K562 (cell line): ENCODE results near the gene RPL28. TPM values are rescaled to one million over a fixed set of nuclear protein-coding genes. Genes with fewer than 3 reads are reported as not detected.

Experiments
- ATAC-seq: fragments of 200-7000 bp; cut with Tn5 transposase; 3 replicates; pipeline ENCODE4 v1.9.1; 2020; ENCODE audit warnings: moderate library complexity
- BruUV-seq: library from RNA; stranded (reverse); fragments of 400-500 nt; replicated peaks from 2 replicates; lab custom pipeline; 2021; lab: Mats Ljungman, UMichigan
- CTCF ChIA-PET: fragments of 300-600 bp; formaldehyde crosslinking; extraction: SDS; loops from one replicate; lab custom pipeline; 2021; ENCODE audit warnings: low intra/inter-chr PET ratio; lab: Yijun Ruan, JAX
- POLR2A ChIA-PET: fragments of 300-600, 350-650 bp; sonication (Branson Sonifier 250); formaldehyde crosslinking; extraction: SDS; loops from one replicate; lab custom pipeline; 2021; ENCODE audit warnings: antibody characterized with exemption, inconsistent platforms; lab: Yijun Ruan, JAX
- DNase-seq, 4 experiments: peaks; one replicate each; pipeline versions ENCODE4 v3.0.0 to v3.0.0-alpha.2; 2011 to 2018; ENCODE audit warnings: low spot score in 3 of 4, mixed read lengths in 3 of 4; ENCODE audit errors: extremely low read depth in 1 of 4
- FAIRE-seq: peaks from 2 replicates; lab custom pipeline; 2011; peaks lifted over from hg19 to GRCh38; lab: Jason Lieb, UNC
- H2AFZ ChIP-seq: 2 replicates; pipeline ENCODE4 v1.6.0; 2011; ENCODE audit warnings: low read depth, low read length, control low read depth, inconsistent platforms
- H3K27ac ChIP-seq: fragments of 200-600 bp; 3 replicates; pipeline ENCODE4 v1.8.0; 2011; ENCODE audit warnings: low read depth, mild to moderate bottlenecking, control low read depth, inconsistent platforms, low read length, moderate library complexity, mixed read lengths; ENCODE audit errors: extremely low read depth
- H3K27me3 ChIP-seq, 2 experiments: fragments of 300-600 bp in 1 of 2; 2 replicates in 1 of 2; 3 replicates in 1 of 2; pipeline versions ENCODE4 v1.6.0 to v1.8.0; 2011; ENCODE audit warnings: inconsistent platforms in 2 of 2, low read length in 2 of 2, mild to moderate bottlenecking in 1 of 2, mixed read lengths in 1 of 2, moderate library complexity in 1 of 2; ENCODE audit not compliant: control insufficient read depth in 2 of 2, insufficient read depth in 2 of 2
- H3K36me3 ChIP-seq: fragments of 300-600 bp; 3 replicates; pipeline ENCODE4 v1.8.0; 2011; ENCODE audit warnings: mild to moderate bottlenecking, low read length, inconsistent platforms; ENCODE audit not compliant: control insufficient read depth, insufficient read depth
- H3K4me1 ChIP-seq, 2 experiments: fragments of 200-600 bp in 1 of 2; replicated peaks in 1 of 2; 2 replicates in 1 of 2; 3 replicates in 1 of 2; pipeline versions ENCODE4 v1.5.1 to v1.8.0; 2011; ENCODE audit warnings: inconsistent platforms in 2 of 2, low read length in 2 of 2, mild to moderate bottlenecking in 1 of 2, mixed read lengths in 1 of 2, moderate library complexity in 1 of 2; ENCODE audit not compliant: control insufficient read depth in 2 of 2, insufficient read depth in 2 of 2
- H3K4me2 ChIP-seq: 2 replicates; pipeline ENCODE4 v1.6.1; 2011; ENCODE audit warnings: low read length, control low read depth, inconsistent platforms, mixed read lengths; ENCODE audit not compliant: insufficient read depth
- H3K4me3 ChIP-seq: fragments of 200-600 bp; sonication (generic), shearing (Covaris generic); 2 replicates; pipeline ENCODE4 v1.5.1; 2016; ENCODE audit warnings: control low read depth, inconsistent platforms
- H3K79me2 ChIP-seq: fragments of 200-600 bp; 3 replicates; pipeline ENCODE4 v1.8.0; 2011; ENCODE audit warnings: low read length, inconsistent platforms; ENCODE audit not compliant: control insufficient read depth, insufficient read depth
- H3K9ac ChIP-seq, 2 experiments: 2 replicates each; pipeline versions ENCODE4 v1.6.0 to v1.6.1; 2011; ENCODE audit warnings: low read depth in 2 of 2, low read length in 2 of 2, control low read depth in 1 of 2, inconsistent platforms in 1 of 2, mild to moderate bottlenecking in 1 of 2, mixed read lengths in 1 of 2; ENCODE audit not compliant: insufficient read depth in 1 of 2
- H3K9me1 ChIP-seq: one replicate; pipeline ENCODE4 v1.6.0; 2011; ENCODE audit warnings: inconsistent platforms, mild to moderate bottlenecking, low read length, moderate library complexity; ENCODE audit not compliant: control insufficient read depth, insufficient read depth
- H3K9me3 ChIP-seq: replicated peaks from 2 replicates; pipeline ENCODE4 v1.5.1; 2011; ENCODE audit warnings: low read depth, low read length, inconsistent platforms; ENCODE audit not compliant: control insufficient read depth, insufficient read depth
- H4K20me1 ChIP-seq: replicated peaks from 2 replicates; pipeline ENCODE4 v1.6.1; 2011; ENCODE audit warnings: low read length, inconsistent platforms, mixed read lengths; ENCODE audit not compliant: control insufficient read depth, insufficient read depth
- ADNP ChIP-seq: fragments of 200-800 bp; sonication (Bioruptor generic); IDR thresholded peaks from 2 replicates; pipeline ENCODE4 v1.6.1; 2016; ENCODE audit warnings: missing genetic modification characterization, missing compliant biosample characterization
- BRD4 ChIP-seq: fragments of 200-600 bp; sonication (generic); IDR thresholded peaks from 2 replicates; pipeline ENCODE4 v1.6.1; 2017; ENCODE audit warnings: inconsistent platforms
- BRD9 ChIP-seq: fragments of 450-650 bp; IDR thresholded peaks from 2 replicates; pipeline ENCODE4 v1.6.1; 2018; ENCODE audit warnings: low read depth; ENCODE audit not compliant: partially characterized antibody
- CSDE1 ChIP-seq, 2 experiments: fragments of 450-650 bp; IDR thresholded peaks; 2 replicates each; pipeline ENCODE4 v1.6.1; 2016; ENCODE audit warnings: mild to moderate bottlenecking in 1 of 2
- EHMT2 ChIP-seq: fragments of 450-650 bp; IDR thresholded peaks from 2 replicates; pipeline ENCODE4 v1.6.1; 2018; ENCODE audit warnings: antibody characterized with exemption
- HEY1 ChIP-seq: fragments of 250-450 bp; sonication (Bioruptor Pico); IDR thresholded peaks from 2 replicates; pipeline ENCODE4 v1.5.0; 2020; ENCODE audit warnings: mild to moderate bottlenecking, moderate library complexity, borderline replicate concordance
- HLTF ChIP-seq: fragments of 450-650 bp; IDR thresholded peaks from 2 replicates; pipeline ENCODE4 v1.6.1; 2016
- HNRNPL ChIP-seq: fragments of 200-400 bp; formaldehyde crosslinking; IDR thresholded peaks from 2 replicates; pipeline ENCODE4 v1.6.1; 2017; ENCODE audit warnings: low read depth, mild to moderate bottlenecking, low read length
- PHF20 ChIP-seq: fragments of 450-650 bp; IDR thresholded peaks from 2 replicates; pipeline ENCODE4 v1.6.1; 2018; ENCODE audit not compliant: partially characterized antibody
- POLR3G ChIP-seq: IDR thresholded peaks from 2 replicates; pipeline ENCODE4 v1.6.1; 2011; ENCODE audit not compliant: insufficient read length, insufficient replicate concordance; ENCODE audit errors: extremely low read depth
- TSC22D4 ChIP-seq: fragments of 450-650 bp; IDR thresholded peaks from 2 replicates; pipeline ENCODE4 v1.6.1; 2016; ENCODE audit warnings: missing genetic modification characterization, missing biosample characterization, control low read depth
- ZNF121 ChIP-seq: sonication (generic); formaldehyde crosslinking; conservative IDR thresholded peaks from 2 replicates; pipeline ENCODE4 v1.8.0; 2022; ENCODE audit warnings: missing genetic modification reagents
- WGBS: fragments of 100-300 bp; shearing (Covaris generic); methylation state at CpG from one replicate; pipeline ENCODE4 v1.1.6; 2016; ENCODE audit warnings: low coverage, mixed read lengths; ENCODE audit not compliant: insufficient coverage; ENCODE audit errors: missing lambda C conversion rate; 5-methylcytosine and 5-hydroxymethylcytosine counted together
- in situ Hi-C: fragments of 300-500 bp; cut with MboI; formaldehyde crosslinking; loops from 4 replicates; pipeline ENCODE4 v1.15.0; 2018; ENCODE audit warnings: inconsistent platforms, mixed read lengths
- intact Hi-C: fragments of 100-400 bp; cut with micrococcal nuclease; formaldehyde crosslinking; loops from 2 replicates; pipeline ENCODE4 v1.14.2; 2022
- polyA plus RNA-seq, 8 experiments: library from polyadenylated mRNA; depleted of rRNA in 4 of 8; stranded (reverse) in 5 of 8; unstranded in 3 of 8; fragments of >200 nt; fragmentation: Nextera tagmentation in 2 of 8; fragmentation: Illumina TruSeq in 1 of 8; extraction: Ambion mirVana in 2 of 8; extraction: Trizol in 1 of 8; gene quantifications; 2 replicates each; pipeline versions ENCODE4 v1.2.1 to v1.2.3, GENCODE V29; 2011 to 2014; ENCODE audit warnings: inconsistent platforms in 1 of 8, missing spikeins in 1 of 8
- total RNA-seq, 7 experiments: library from RNA; depleted of rRNA in 6 of 7; stranded (reverse); fragments of >200 nt in 6 of 7; fragmentation: Illumina TruSeq in 2 of 7; extraction: Trizol in 2 of 7; gene quantifications; 2 replicates each; pipeline versions ENCODE4 v1.2.1 to v1.2.3, GENCODE V29; 2011 to 2021; ENCODE audit warnings: low replicate concordance in 1 of 7
- TF ChIP-seq, protein P1 (sequence below): sonication (generic); formaldehyde crosslinking; IDR thresholded peaks from 2 replicates; pipeline ENCODE4 v1.9.0; 2022; ENCODE audit warnings: mild to moderate bottlenecking, missing genetic modification reagents
- TF ChIP-seq, protein P2 (sequence below): fragments of 450-650 bp; formaldehyde crosslinking; IDR thresholded peaks from 2 replicates; pipeline ENCODE4 v1.4.0; 2022; ENCODE audit warnings: missing genetic modification characterization
- TF ChIP-seq, protein P3 (sequence below): sonication (generic); formaldehyde crosslinking; IDR thresholded peaks from 2 replicates; pipeline ENCODE4 v1.9.0; 2022; ENCODE audit warnings: mild to moderate bottlenecking, missing genetic modification reagents

The RPL28 gene
- total and polyA plus RNA-seq, 9 of the 15 experiments (the other 6 are each of a cell fraction or from before 2014, with no cell fraction given) = 124 to 3,106 (median 622) TPM

DNA sequence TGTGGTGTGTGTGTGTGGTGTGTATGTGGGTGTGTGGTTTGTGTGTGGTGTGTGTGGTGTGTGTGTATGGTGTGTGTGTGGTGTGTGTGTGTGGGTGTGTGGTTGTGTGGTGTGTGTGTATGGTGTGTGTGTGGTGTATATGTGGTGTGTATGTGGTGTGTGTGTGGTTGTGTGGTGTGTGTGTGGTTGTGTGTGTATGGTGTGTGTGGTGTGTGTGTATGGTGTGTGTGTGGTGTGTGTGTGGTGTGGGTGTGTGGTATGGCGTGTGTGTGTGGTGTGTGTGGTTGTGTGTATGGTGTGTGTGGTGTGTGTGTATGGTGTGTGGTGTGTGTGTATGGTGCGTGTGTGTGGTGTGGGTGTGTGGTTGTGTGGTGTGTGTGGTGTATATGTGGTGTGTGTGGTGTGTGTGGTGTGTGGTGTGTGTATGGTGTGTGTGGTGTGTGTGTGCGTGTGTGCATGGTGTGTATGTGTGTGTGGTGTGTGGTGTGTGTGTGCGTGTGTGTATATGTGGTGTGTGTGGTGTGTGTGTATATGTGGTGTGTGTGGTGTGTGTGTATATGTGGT, 48.7 kb downstream of the RPL28 start (continued):
- TF ChIP-seq BRD4 (no peak), ADNP (tag) (peak; percentile 42; the same call in 1 of the 2 replicates), ZNF121 (CRISPR knock-in tag) (peak; percentile 34; the same call in 1 of the 2 replicates), HLTF (no peak), POLR3G (no peak), CSDE1 (IDR thresholded peaks at IDR 0.05) (no peak)

DNA sequence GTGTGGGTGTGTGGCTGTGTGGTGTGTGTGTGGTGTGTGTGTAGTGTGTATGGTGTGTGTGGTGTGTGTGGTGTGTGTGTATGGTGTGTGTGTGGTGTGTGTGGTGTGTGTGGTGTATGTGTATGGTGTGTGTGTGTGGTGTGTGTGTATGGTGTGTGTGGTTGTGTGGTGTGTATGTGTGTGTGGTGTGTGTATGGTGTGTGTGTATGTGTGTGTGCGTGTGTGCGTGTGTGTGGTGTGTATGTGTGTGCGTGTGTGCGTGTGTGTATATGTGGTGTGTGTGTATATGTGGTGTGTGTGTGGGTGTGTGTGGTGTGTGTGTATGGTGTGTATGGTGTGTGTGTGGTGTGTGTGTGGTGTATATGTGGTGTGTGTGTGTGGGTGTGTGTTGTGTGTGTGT, 49.3 kb downstream of the RPL28 start:
- no peaks in the 10 kb centered on the region for H3K9me1 ChIP-seq
- H3K4me1 ChIP-seq = peaks cover under 1 to 18% of the 10 kb centered on the region in 2 experiments; a peak in 4 of 5 replicates
- no peak for ATAC-seq
- H4K20me1 ChIP-seq = peaks cover 14% of the 10 kb centered on the region
- ChIA-PET CTCF (no interaction called here), POLR2A (no interaction called here)
- TF ChIP-seq HEY1 = no peak
- 0 out of 2 replicates have a peak, but pooled peaks have one; percentile 8 for TF ChIP-seq EHMT2
- peak; percentile 59 for TF ChIP-seq PHF20
- no peak for TF ChIP-seq TSC22D4 (tag)
- TF ChIP-seq, protein P1, sequence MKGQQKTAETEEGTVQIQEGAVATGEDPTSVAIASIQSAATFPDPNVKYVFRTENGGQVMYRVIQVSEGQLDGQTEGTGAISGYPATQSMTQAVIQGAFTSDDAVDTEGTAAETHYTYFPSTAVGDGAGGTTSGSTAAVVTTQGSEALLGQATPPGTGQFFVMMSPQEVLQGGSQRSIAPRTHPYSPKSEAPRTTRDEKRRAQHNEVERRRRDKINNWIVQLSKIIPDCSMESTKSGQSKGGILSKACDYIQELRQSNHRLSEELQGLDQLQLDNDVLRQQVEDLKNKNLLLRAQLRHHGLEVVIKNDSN (CRISPR knock-in tag) = 0 out of 2 replicates have a peak, but pooled peaks have one; percentile 28
- TF ChIP-seq BRD9 = no peak
- TF ChIP-seq, protein P2, sequence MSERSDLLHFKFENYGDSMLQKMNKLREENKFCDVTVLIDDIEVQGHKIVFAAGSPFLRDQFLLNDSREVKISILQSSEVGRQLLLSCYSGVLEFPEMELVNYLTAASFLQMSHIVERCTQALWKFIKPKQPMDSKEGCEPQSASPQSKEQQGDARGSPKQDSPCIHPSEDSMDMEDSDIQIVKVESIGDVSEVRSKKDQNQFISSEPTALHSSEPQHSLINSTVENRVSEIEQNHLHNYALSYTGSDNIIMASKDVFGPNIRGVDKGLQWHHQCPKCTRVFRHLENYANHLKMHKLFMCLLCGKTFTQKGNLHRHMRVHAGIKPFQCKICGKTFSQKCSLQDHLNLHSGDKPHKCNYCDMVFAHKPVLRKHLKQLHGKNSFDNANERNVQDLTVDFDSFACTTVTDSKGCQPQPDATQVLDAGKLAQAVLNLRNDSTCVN = 0 out of 2 replicates have a peak, but pooled peaks have one; percentile 47
- no peak for TF ChIP-seq HNRNPL
- TF ChIP-seq, protein P3, sequence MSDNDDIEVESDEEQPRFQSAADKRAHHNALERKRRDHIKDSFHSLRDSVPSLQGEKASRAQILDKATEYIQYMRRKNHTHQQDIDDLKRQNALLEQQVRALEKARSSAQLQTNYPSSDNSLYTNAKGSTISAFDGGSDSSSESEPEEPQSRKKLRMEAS (CRISPR knock-in tag) = 0 out of 2 replicates have a peak, but pooled peaks have one; percentile 25
- FAIRE-seq = peak; percentile 94
- no CpG with 5 or more reads among the region's 4 CpGs for WGBS
- BruUV-seq = no TSS peak
- in situ Hi-C loops (loop anchor here (25.0 kb wide), 1 partner anchor 773 kb away; the partner anchor contains the start of gene LILRB4), intact Hi-C loops (no loop called here)
- no peak for DNase-seq
- H3K79me2 ChIP-seq = no peaks in the 10 kb centered on the region
- H3K4me3 ChIP-seq = no peak overlapping the region
- no peak overlapping the region for H3K9ac ChIP-seq
- H3K27me3 ChIP-seq = peaks cover 0 to 11% of the 10 kb centered on the region in 2 experiments; a peak in 2 of 5 replicates
- no peak overlapping the region for H3K27ac ChIP-seq
- H3K36me3 ChIP-seq = no peaks in the 10 kb centered on the region
- H3K4me2 ChIP-seq = no peak overlapping the region
- H2AFZ ChIP-seq = no peak overlapping the region
- H3K9me3 ChIP-seq = no peaks in the 10 kb centered on the region
